Measurements from ENCODE around the gene DDIT4.

DDIT4 gene

DNA sequence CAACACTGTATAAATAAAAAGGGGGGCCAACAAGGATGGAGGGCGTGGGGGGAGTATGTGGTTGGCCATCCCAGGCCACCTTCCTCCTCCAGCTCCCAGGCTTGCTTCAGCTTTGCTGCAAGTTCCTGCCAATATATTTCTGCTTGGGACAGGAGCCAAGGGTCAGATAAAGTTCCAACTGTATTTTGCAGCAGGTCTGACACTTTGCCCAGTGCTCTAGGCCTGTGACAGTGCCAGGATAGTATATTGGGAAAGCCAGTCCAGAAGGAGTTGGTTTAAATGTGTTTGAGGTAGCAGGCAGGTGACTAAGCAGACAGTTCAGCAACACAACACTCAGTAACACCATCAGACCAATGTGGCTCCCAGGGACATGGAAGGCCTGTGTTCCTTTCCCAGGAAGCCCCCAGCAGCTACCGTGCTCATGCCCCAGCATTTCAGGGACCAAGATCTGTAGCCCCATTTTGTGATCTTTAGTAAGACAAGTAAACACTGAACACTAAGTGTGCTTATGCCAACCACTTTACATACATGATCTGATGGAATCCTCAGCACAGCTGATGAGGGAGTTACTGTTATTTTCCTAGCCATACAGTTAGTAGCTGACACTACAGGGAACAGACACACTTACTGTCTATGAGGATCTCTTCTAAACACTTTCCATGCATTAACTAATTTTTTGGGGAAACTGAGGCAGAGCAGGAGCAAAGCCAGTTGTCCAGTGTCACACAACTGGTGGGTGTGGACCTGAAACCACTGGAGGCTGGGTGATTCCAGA is 42.1 kb downstream of the DDIT4 start:
- no peak for DNase-seq

DNA sequence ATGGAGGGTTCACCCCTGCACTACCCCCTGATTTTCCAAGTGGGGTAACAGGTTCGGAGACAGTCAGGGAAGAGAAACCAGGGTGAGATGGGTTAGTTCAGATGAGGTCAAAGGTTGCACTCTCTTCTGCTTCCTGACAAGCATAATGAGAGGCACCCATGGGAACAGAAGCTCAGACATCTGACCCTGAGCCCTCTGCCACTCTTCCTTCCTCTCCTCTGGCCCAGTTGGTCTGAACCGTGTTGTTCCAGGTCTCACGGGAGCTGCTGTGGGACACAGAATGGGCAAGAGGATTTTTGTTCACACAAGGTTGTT is 42.6 kb downstream of the DDIT4 start:
- DNase-seq: no peak

DNA sequence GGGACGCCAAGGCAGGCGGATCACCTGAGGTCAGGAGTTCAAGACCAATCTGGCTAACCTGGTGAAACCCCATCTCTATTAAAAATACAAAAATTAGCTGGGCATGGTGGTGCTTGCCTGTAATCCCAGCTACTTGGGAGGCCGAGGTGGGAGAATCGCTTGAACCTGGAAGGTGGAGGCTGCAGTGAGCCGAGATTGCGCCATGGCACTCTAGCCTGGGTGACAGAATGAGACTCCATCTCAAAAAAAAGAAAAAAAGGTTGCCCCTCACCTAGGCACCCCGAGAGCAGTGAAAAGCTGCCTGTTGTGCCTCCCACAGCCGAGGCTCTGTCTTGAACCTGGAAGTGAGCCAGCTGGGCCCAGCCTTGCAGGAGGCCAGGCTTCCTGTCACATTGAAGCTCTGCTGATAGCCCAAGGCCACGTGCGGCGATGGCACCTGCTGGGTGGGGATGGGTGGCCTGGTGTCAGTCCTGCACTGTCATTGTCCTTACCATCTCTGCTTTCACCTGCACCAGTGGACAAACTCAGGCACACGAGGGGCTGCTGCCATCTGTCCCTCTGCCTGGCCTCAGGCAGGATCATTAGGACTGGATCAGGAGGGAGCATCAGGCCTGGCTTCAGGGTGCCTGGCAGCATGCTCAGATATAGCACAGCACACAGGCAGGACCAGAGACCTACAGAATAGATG is 43.2 kb downstream of the DDIT4 start:
- no peak for DNase-seq

DNA sequence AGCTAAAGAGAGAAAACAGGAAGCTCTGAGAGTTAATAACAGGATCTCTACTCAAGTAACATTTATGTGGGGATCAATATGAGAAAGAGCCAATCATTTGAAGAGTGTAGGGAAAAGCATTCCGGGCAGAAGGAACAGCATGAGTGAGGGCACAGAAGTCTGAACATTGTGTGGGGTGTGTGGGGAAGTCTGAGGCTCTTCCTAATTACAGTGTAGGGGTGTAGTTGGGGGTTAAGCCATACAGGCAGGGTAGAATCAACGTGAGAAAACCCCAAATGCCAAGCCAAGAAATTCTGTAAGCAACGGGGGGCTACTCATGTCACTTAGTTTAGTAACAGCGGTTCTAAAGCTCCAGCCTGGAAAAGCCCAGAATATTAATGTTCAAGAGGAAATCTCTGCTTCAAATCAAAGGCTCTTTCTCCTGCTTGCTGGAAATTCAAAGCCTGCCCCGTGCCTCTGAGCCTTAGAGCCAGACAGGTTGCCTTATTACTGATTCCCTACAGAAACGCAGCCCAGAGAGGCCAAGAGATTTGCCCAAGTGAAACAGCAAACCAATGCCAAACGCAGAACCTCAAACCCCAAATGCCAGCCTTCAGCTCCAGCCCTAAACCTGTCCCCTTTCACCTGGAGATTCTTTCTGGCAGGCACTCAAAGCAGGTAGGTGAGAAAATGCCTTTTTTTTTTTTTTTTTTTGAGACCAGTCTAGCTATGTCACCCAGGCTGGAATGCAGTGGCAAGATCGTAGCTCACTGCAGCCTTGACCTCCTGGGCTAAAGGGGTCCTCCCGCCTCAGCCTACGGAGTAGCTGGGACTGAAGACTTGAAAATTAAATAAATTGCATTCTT is 44.9 kb downstream of the DDIT4 start:
- DNase-seq: no peak

GRCh38 chr10:72319416-72320254 is 45.9 kb downstream of the DDIT4 start:
- DNase-seq: peak; percentile 81

DNA sequence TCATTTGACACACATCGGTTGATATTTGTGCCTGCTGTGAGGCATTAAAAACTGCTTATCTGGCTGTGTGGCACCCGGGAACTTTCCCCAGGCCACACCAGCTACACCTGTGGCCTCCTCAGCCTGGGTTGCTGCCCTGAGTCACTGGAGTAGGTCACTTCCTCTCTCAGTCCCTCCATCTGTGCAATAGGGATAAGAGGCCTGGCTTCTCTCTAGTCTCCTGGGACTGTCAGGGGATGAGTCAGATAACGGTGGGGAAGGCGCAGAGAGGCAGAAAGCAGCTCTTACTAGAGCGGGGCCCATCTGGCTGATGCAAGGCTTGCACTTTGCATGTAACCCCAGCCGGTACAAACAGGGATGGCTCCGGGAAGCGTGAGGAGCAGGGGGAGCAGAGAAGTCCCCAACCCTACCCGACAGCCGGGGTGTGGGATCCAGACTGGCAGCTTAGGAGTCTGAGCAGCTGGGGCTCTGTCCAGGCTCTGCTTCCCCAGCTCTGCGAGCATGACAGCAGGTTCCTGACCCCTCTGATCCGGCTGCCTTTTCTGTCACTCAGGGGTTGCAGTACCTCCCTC is 47.0 kb downstream of the DDIT4 start:
- no peak for DNase-seq

- DNase-seq: no peak
Observed at GRCh38 chr10:72321248-72322029, 47.7 kb downstream of the DDIT4 start.

- DNase-seq: no peak
Observed at GRCh38 chr10:72322030-72322279, 48.2 kb downstream of the DDIT4 start.

GRCh38 chr10:72322280-72323058 is 48.7 kb downstream of the DDIT4 start:
- no peak for DNase-seq

DNA sequence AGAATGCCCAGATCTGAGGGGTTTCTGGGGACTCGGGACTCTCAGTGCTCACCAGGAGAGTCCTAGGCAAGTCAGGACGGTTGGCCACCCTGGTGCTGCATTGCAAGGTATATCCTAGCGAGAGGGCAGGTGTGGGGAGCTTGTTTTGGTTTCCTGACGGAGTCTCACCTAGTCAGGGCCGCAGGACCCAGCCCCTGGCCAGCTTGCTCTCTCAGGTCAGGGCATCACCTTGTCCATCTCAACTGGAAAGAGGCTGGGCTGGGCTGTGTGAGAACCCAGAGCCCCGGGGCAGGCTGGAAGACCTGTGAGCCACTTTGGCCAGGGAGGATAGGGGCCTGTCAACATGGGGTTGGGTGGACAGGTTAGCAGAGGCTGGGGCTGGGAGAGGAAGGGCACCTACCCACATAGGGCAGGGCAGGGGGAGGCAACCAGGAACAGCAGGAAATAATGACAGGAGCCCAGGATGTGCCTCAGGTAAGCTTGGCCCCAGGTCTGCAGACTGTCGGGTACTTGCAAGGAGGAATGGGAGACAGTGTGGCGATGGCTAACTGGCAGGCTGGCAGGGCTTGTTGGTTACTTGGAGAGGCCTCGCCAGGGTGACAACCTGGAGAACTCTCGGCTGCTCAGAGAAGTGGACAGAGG is 49.5 kb downstream of the DDIT4 start:
- no peak for DNase-seq

- DNase-seq: no peak
Observed at GRCh38 chr10:72323771-72324191, 50.1 kb downstream of the DDIT4 start.
